Right lobe of liver (tissue), 6 donors: ENCODE measurements around the gene FOXC1. TPM values are rescaled to one million over a fixed set of nuclear protein-coding genes. Genes with fewer than 3 reads are reported as not detected.

Experiments used
- ATAC-seq, 4 donors: fragments of 200-7000 bp; cut with Tn5 transposase; one replicate each; pipeline ENCODE4 v1.9.1; 2020; ENCODE audit warnings: mild to moderate bottlenecking in 4 of 4, moderate library complexity in 4 of 4
- DNase-seq, 3 donors: peaks; one replicate each; pipeline ENCODE4 v3.0.0-alpha.2; 2020
- H3K27ac ChIP-seq, 3 donors: fragments of 200-600 bp; one replicate each; pipeline ENCODE4 v1.8.0; 2022
- H3K27me3 ChIP-seq, 2 donors: fragments of 200-600 bp; one replicate each; pipeline ENCODE4 v1.8.0; 2022
- H3K36me3 ChIP-seq, 4 donors: fragments of 200-600 bp; sonication (generic) in 1 of 4; one replicate each; pipeline versions ENCODE4 v1.5.1 to v1.8.0; 2017 to 2022; ENCODE audit warnings: control low read depth in 1 of 4
- H3K4me1 ChIP-seq, 4 donors: fragments of 200-600 bp; sonication (generic) in 1 of 4; one replicate each; pipeline versions ENCODE4 v1.5.1 to v1.8.0; 2017 to 2022; ENCODE audit warnings: control low read depth in 1 of 4
- H3K4me3 ChIP-seq, 3 donors: fragments of 200-600 bp; one replicate each; pipeline ENCODE4 v1.8.0; 2022
- H3K9me3 ChIP-seq, 4 donors: fragments of 200-600 bp; sonication (generic) in 1 of 4; one replicate each; pipeline versions ENCODE4 v1.5.1 to v1.8.0; 2017 to 2022; ENCODE audit warnings: control low read depth in 1 of 4
- POLR2A ChIP-seq: fragments of 450-650 bp; IDR thresholded peaks from one replicate; pipeline ENCODE4 v1.6.1; 2017; ENCODE audit warnings: antibody characterized with exemption, mild to moderate bottlenecking
- WGBS: methylation state at CpG from one replicate; pipeline ENCODE4 v1.1.6; 2018; ENCODE audit warnings: low coverage, low lambda C conversion rate; ENCODE audit not compliant: insufficient coverage; ENCODE audit errors: missing lambda C conversion rate; 5-methylcytosine and 5-hydroxymethylcytosine counted together
- intact Hi-C, 2 donors: fragments of 100-400 bp; cut with DNase I; formaldehyde crosslinking; loops; one replicate each; pipeline versions ENCODE4 v1.11.2 to v1.14.1; 2022
- total RNA-seq, 6 experiments: library from RNA; depleted of rRNA in 2 of 6; stranded (reverse); fragments of >200 nt in 2 of 6; fragmentation: NEBNext Ultra II Directional in 3 of 6; extraction: Animal tissue kit (Norgen Biotek cat#: 25700) in 3 of 6; gene quantifications; one replicate each; pipeline versions ENCODE4 v1.1.0 to v1.2.4, GENCODE V29; 2016 to 2023
- TF ChIP-seq, protein P1 (sequence below), 4 donors: fragments of 200-600 bp in 3 of 4; fragments of 450-650 bp in 1 of 4; IDR thresholded peaks; one replicate each; pipeline versions ENCODE4 v1.5.1 to v1.8.0; 2016 to 2022; ENCODE audit warnings: antibody characterized with exemption in 4 of 4, mild to moderate bottlenecking in 2 of 4
- donor health status: DM: no; HTN: yes; CAD: no.
- donor health status: DM: no; HTN: no; CAD: no.
- donor health status: DM: no; HTN: no; CAD: no.
- donor health status: DM: no; HTN: yes; CAD: no.
- donor health status: DM: no; HTN: yes; CAD: no.

Gene FOXC1
- total RNA-seq, 6 experiments from 2014 or later, result 0.24 to 0.87 (median 0.50) TPM

GRCh38 chr6:1605004-1605892 lies 4.5 kb upstream of the FOXC1 start:
- WGBS, result 3% methylated on average over 11 of the region's 65 CpGs
- intact Hi-C loops, result loop anchor here (5.0 to 10.0 kb wide), 5 partner anchors 500 to 1030 kb away; no protein-coding TSS in a partner anchor
- no peak for TF ChIP-seq POLR2A
- TF ChIP-seq, protein P1, sequence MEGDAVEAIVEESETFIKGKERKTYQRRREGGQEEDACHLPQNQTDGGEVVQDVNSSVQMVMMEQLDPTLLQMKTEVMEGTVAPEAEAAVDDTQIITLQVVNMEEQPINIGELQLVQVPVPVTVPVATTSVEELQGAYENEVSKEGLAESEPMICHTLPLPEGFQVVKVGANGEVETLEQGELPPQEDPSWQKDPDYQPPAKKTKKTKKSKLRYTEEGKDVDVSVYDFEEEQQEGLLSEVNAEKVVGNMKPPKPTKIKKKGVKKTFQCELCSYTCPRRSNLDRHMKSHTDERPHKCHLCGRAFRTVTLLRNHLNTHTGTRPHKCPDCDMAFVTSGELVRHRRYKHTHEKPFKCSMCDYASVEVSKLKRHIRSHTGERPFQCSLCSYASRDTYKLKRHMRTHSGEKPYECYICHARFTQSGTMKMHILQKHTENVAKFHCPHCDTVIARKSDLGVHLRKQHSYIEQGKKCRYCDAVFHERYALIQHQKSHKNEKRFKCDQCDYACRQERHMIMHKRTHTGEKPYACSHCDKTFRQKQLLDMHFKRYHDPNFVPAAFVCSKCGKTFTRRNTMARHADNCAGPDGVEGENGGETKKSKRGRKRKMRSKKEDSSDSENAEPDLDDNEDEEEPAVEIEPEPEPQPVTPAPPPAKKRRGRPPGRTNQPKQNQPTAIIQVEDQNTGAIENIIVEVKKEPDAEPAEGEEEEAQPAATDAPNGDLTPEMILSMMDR (IDR thresholded peaks at IDR 0.05), result no peak
- peak overlapping the region; percentile 48 to 52 (median 49) for H3K4me3 ChIP-seq
- no peak overlapping the region for H3K27ac ChIP-seq
- ATAC-seq (peak; percentile 2 to 17 (median 12)), DNase-seq (peak in 1 of 3 donors; percentile 47)
- no peaks in the 10 kb centered on the region for H3K36me3 ChIP-seq
- H3K9me3 ChIP-seq, result no peaks in the 10 kb centered on the region
- peaks cover 0 to 36% (median 10%) of the 10 kb centered on the region in 4 donors for H3K4me1 ChIP-seq
- H3K27me3 ChIP-seq, result peaks cover 8 to 59% of the 10 kb centered on the region in 2 donors

DNA sequence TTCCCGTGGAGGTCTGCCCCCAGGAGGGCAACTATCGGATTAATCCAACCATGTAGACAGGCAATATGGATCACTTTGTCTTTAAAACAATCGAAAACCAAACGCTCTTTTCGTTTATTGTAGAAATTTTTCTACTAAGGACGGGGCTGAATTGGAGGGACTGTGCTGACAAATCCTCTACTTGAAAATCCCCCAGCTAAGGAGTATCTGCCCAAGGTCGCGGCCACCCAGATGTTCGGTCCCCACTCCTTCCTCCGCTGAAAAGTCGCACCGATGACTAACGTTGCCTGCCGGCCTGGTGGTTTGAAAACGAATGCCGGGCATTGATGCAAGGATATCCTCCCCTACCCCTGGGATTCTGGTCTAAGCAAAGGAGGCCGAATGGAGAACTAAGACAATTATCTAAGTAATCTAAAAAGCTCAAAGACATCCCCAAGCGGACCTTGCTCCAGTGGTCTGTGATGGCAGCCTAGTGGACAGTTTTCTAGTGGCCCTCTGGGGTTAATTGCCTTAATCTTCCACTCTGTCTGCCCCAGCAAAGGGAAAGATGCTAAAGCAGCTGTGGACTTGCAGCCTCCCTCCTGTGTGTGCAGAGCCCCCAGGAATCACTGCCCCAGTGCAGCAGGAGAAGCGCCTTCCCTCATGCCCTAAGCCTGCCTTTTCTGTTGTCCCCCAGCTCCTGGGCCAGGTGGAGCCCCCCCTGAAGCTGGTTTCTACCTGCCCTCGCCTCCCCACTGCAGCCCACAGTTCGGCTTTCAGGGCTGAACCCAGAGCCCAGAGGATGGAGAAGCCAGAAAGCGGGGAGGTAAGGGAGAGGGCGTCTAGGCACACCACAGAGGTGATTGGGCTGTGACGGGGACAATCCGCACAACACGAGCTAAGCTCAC lies 3.6 kb upstream of the FOXC1 start:
- H3K27ac ChIP-seq, result no peak overlapping the region
- DNase-seq (peak in 1 of 3 donors; percentile 37), ATAC-seq (no peak)
- no peaks in the 10 kb centered on the region for H3K36me3 ChIP-seq
- intact Hi-C loops, result loop anchor here (5.0 to 10.0 kb wide), 5 partner anchors 499 to 1029 kb away; no protein-coding TSS in a partner anchor
- 12% methylated on average over 19 of the region's 26 CpGs for WGBS
- H3K9me3 ChIP-seq, result no peaks in the 10 kb centered on the region
- H3K27me3 ChIP-seq, result peaks cover 8 to 56% of the 10 kb centered on the region in 2 donors
- H3K4me3 ChIP-seq, result no peak overlapping the region
- H3K4me1 ChIP-seq, result peaks cover 0 to 36% (median 10%) of the 10 kb centered on the region in 4 donors
- TF ChIP-seq, protein P1 (IDR thresholded peaks at IDR 0.05), result no peak
- no peak for TF ChIP-seq POLR2A

DNA sequence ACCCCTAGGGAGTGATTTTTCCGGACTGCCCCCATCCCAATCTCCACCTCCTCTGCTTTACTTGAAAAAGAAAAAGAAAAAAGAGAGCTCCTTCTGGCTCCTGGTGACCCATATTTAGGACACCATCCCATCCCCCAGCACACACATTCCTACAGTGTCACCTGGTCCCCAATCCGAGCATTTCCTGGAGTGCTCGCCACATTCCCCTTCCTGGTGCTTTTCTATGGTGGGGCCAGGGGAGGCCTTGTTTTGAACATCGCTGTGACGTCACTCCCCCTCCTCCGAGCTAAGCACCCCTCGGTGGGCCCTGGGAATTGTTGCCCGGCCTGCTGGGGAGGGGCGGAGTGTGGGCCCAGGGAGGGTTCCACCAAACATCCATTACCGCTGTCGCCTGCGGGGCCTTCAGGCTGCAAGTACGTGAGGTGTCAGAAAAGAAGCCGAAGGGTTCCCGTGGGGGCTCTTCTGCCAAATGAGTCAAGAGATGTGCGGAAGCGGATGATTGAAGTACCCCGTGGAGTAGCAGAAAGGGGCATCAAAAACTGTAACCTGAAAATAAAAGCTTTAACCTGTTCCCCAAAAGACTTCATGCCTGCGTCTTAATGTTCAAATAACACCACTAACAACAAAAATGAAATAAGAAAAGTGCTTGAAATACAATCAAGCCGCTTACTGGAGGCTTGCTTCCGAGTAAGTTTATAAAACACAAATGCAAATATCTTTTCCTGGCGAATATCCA lies 2.8 kb upstream of the FOXC1 start:
- peaks cover 8 to 53% of the 10 kb centered on the region in 2 donors for H3K27me3 ChIP-seq
- ATAC-seq (no peak), DNase-seq (peak in 1 of 3 donors; percentile 42)
- H3K4me3 ChIP-seq, result no peak overlapping the region
- peaks cover 0 to 36% (median 12%) of the 10 kb centered on the region in 4 donors for H3K4me1 ChIP-seq
- WGBS, result 12% methylated on average over 15 of the region's 22 CpGs
- H3K9me3 ChIP-seq, result no peaks in the 10 kb centered on the region
- intact Hi-C loops, result loop anchor here (5.0 to 10.0 kb wide), 5 partner anchors 498 to 1028 kb away; no protein-coding TSS in a partner anchor
- no peak overlapping the region for H3K27ac ChIP-seq
- H3K36me3 ChIP-seq, result no peaks in the 10 kb centered on the region
- TF ChIP-seq, protein P1 (IDR thresholded peaks at IDR 0.05), result no peak
- no peak for TF ChIP-seq POLR2A
